CD14-positive monocyte (primary cell): ENCODE measurements around the gene TFDP2. TPM values are rescaled to one million over a fixed set of nuclear protein-coding genes. Genes with fewer than 3 reads are reported as not detected.
A peak's percentile ranks its signal among the peaks of the same experiment; 100 is the strongest.

Experiments used
- DNase-seq, 3 donors: peaks; one replicate each; pipeline ENCODE4 v3.0.0-alpha.2; 2011 to 2022
- H2AFZ ChIP-seq: 2 replicates; pipeline ENCODE4 v1.6.0; 2012; ENCODE audit warnings: mild to moderate bottlenecking, low read depth, low read length, inconsistent platforms; ENCODE audit not compliant: insufficient read depth, poor library complexity, severe bottlenecking
- H3K27ac ChIP-seq, 2 donors: 1 replicate in 1 of 2; 2 replicates in 1 of 2; pipeline ENCODE4 v1.5.1; 2012 to 2013; ENCODE audit warnings: low read length in 2 of 2, control low read depth in 1 of 2, inconsistent platforms in 1 of 2, low read depth in 1 of 2, mild to moderate bottlenecking in 1 of 2
- H3K27me3 ChIP-seq, 2 donors: one replicate each; pipeline versions ENCODE4 v1.6.0 to v1.6.1; 2011 to 2013; ENCODE audit warnings: low read length in 2 of 2; ENCODE audit not compliant: control insufficient read depth in 2 of 2, insufficient read depth in 2 of 2
- H3K36me3 ChIP-seq, 2 donors: replicated peaks in 1 of 2; 1 replicate in 1 of 2; 2 replicates in 1 of 2; pipeline versions ENCODE4 v1.5.1 to v1.6.1; 2012 to 2013; ENCODE audit warnings: low read length in 2 of 2, control low read depth in 1 of 2, inconsistent platforms in 1 of 2, mild to moderate bottlenecking in 1 of 2; ENCODE audit not compliant: insufficient read depth in 2 of 2, control insufficient read depth in 1 of 2
- H3K4me1 ChIP-seq, 2 donors: 1 replicate in 1 of 2; 2 replicates in 1 of 2; pipeline versions ENCODE4 v1.5.1 to v1.6.1; 2012 to 2013; ENCODE audit warnings: low read length in 2 of 2, control low read depth in 1 of 2, inconsistent platforms in 1 of 2, mild to moderate bottlenecking in 1 of 2, moderate library complexity in 1 of 2; ENCODE audit not compliant: insufficient read depth in 2 of 2, control insufficient read depth in 1 of 2
- H3K4me2 ChIP-seq: replicated peaks from 2 replicates; pipeline ENCODE3; 2012; ENCODE audit warnings: low read length, moderate library complexity, mild to moderate bottlenecking; ENCODE audit not compliant: poor library complexity, severe bottlenecking; ENCODE audit errors: extremely low read depth
- H3K4me3 ChIP-seq, 3 experiments: fragments of 200-600 bp in 1 of 3; sonication (generic) in 1 of 3; replicated peaks in 1 of 3; 1 replicate in 2 of 3; 2 replicates in 1 of 3; pipeline ENCODE4 v1.5.1; 2011 to 2013; ENCODE audit warnings: low read length in 3 of 3, mild to moderate bottlenecking in 3 of 3, control low read depth in 2 of 3, low read depth in 2 of 3, inconsistent platforms in 1 of 3, moderate library complexity in 1 of 3
- H3K79me2 ChIP-seq: 2 replicates; pipeline ENCODE4 v1.6.0; 2012; ENCODE audit warnings: mild to moderate bottlenecking, control low read depth, inconsistent platforms, low read length, moderate library complexity; ENCODE audit not compliant: insufficient read depth
- H3K9ac ChIP-seq: 2 replicates; pipeline ENCODE4 v1.6.0; 2017; ENCODE audit warnings: low read length, mild to moderate bottlenecking; ENCODE audit not compliant: insufficient read depth, poor library complexity, severe bottlenecking
- H3K9me3 ChIP-seq, 2 donors: replicated peaks in 1 of 2; 1 replicate in 1 of 2; 2 replicates in 1 of 2; pipeline versions ENCODE4 v1.5.1 to v1.6.1; 2012 to 2013; ENCODE audit warnings: low read length in 2 of 2, control low read depth in 1 of 2; ENCODE audit not compliant: control insufficient read depth in 1 of 2, insufficient read depth in 1 of 2
- H4K20me1 ChIP-seq: 2 replicates; pipeline ENCODE4 v1.6.0; 2012; ENCODE audit warnings: mild to moderate bottlenecking, low read length, control low read depth, moderate library complexity; ENCODE audit not compliant: insufficient read depth
- H3K27ac Mint-ChIP-seq, 7 donors: one replicate each; pipeline ENCODE4 v1.8.0; 2020; ENCODE audit warnings: mild to moderate bottlenecking in 7 of 7, mixed read lengths in 7 of 7, moderate library complexity in 6 of 7, inconsistent platforms in 2 of 7
- H3K27me3 Mint-ChIP-seq, 3 donors: one replicate each; pipeline ENCODE4 v1.8.0; 2021 to 2022; ENCODE audit warnings: low read depth in 3 of 3, mild to moderate bottlenecking in 3 of 3, mixed read lengths in 3 of 3, moderate library complexity in 3 of 3, inconsistent platforms in 1 of 3
- H3K36me3 Mint-ChIP-seq, 2 donors: one replicate each; pipeline ENCODE4 v1.8.0; 2020; ENCODE audit warnings: mixed read lengths in 2 of 2, inconsistent platforms in 1 of 2, mild to moderate bottlenecking in 1 of 2
- H3K4me1 Mint-ChIP-seq: one replicate; pipeline ENCODE4 v1.8.0; 2020; ENCODE audit warnings: mild to moderate bottlenecking, mixed read lengths
- H3K4me3 Mint-ChIP-seq, 2 donors: one replicate each; pipeline ENCODE4 v1.8.0; 2020; ENCODE audit warnings: mild to moderate bottlenecking in 2 of 2, mixed read lengths in 2 of 2, moderate library complexity in 1 of 2
- H3K9me3 Mint-ChIP-seq, 7 donors: one replicate each; pipeline ENCODE4 v1.8.0; 2020 to 2022; ENCODE audit warnings: mixed read lengths in 7 of 7, mild to moderate bottlenecking in 6 of 7, moderate library complexity in 6 of 7, inconsistent platforms in 2 of 7
- WGBS: methylation state at CpG from one replicate; pipeline ENCODE4 v1.1.5; 2013; ENCODE audit warnings: missing lambda C conversion rate; ENCODE audit not compliant: insufficient coverage; 5-methylcytosine and 5-hydroxymethylcytosine counted together
- intact Hi-C, 2 donors: fragments of 100-400 bp; cut with micrococcal nuclease; formaldehyde crosslinking; loops; one replicate each; pipeline versions ENCODE4 v1.15.0 to v1.15.1; 2023
- polyA plus RNA-seq, 3 donors: library from polyadenylated mRNA; depleted of rRNA in 1 of 3; unstranded in 2 of 3; stranded (reverse) in 1 of 3; fragments of 300-500 nt in 2 of 3; fragments of >200 nt in 1 of 3; fragmentation: Illumina TruSeq in 2 of 3; gene quantifications; 1 replicate in 2 of 3; 2 replicates in 1 of 3; pipeline ENCODE4 v1.2.3, GENCODE V29; 2012 to 2021
- TF ChIP-seq, protein P1 (sequence below): fragments of 200-600 bp; IDR thresholded peaks from one replicate; pipeline ENCODE4 v1.8.0; 2022; ENCODE audit warnings: antibody characterized with exemption, mild to moderate bottlenecking

The TFDP2 gene
- polyA plus RNA-seq, 3 donors: 1.1 to 3.5 (median 1.7) TPM

DNA sequence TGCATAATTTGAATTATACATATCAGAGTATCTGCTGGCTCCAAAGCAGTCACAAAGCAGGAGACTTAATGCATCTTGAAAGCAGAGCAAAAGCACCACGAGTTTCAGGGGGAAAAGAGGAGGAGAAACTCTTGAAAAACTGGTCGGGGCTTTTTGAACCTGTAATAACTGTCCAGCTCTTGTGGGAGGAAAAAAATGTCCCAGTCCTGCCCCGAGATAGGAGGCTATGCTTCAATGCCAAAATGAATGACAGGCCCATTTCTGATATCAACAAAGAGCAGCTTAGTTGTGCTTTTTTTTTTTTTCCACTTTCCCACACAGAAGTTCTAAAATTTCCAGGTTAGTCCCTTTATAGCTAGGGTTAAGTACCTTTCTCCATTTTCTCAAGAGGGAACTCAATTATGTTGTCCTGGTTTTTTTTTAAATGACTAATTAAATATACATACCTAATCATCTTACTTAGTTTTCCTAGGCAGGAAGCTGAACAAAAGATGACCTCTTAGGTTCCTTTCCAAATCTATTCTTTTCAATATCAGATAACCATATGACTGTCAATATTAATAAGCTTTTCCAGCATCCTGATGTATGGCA, 120.2 kb downstream of the TFDP2 start:
- Mint-ChIP-seq H3K27me3 (peaks cover 0 to 1% (median 0%) of the 10 kb centered on the region in 3 donors), H3K4me1 (peaks cover 31% of the 10 kb centered on the region), H3K36me3 (no peaks in the 10 kb centered on the region), H3K4me3 (no peak overlapping the region), H3K27ac (no peak overlapping the region), H3K9me3 (no peaks in the 10 kb centered on the region)
- Histone ChIP-seq H2AFZ (no peak overlapping the region), H3K79me2 (peaks cover 13% of the 10 kb centered on the region), H3K27me3 (no peaks in the 10 kb centered on the region), H3K4me2 (no peak overlapping the region), H3K4me1 (peaks cover 5 to 25% of the 10 kb centered on the region in 2 donors), H3K27ac (no peak overlapping the region), H4K20me1 (no peaks in the 10 kb centered on the region), H3K36me3 (no peaks in the 10 kb centered on the region), H3K9me3 (no peaks in the 10 kb centered on the region), H3K4me3 (no peak overlapping the region), H3K9ac (no peak overlapping the region)
- whole genome bisulfite sequencing: 70% methylated on average over 2 of the region's 3 CpGs
- intact Hi-C loops: no loop called here
- TF ChIP-seq, protein P1, sequence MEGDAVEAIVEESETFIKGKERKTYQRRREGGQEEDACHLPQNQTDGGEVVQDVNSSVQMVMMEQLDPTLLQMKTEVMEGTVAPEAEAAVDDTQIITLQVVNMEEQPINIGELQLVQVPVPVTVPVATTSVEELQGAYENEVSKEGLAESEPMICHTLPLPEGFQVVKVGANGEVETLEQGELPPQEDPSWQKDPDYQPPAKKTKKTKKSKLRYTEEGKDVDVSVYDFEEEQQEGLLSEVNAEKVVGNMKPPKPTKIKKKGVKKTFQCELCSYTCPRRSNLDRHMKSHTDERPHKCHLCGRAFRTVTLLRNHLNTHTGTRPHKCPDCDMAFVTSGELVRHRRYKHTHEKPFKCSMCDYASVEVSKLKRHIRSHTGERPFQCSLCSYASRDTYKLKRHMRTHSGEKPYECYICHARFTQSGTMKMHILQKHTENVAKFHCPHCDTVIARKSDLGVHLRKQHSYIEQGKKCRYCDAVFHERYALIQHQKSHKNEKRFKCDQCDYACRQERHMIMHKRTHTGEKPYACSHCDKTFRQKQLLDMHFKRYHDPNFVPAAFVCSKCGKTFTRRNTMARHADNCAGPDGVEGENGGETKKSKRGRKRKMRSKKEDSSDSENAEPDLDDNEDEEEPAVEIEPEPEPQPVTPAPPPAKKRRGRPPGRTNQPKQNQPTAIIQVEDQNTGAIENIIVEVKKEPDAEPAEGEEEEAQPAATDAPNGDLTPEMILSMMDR: no peak
- no peak for DNase-seq

DNA sequence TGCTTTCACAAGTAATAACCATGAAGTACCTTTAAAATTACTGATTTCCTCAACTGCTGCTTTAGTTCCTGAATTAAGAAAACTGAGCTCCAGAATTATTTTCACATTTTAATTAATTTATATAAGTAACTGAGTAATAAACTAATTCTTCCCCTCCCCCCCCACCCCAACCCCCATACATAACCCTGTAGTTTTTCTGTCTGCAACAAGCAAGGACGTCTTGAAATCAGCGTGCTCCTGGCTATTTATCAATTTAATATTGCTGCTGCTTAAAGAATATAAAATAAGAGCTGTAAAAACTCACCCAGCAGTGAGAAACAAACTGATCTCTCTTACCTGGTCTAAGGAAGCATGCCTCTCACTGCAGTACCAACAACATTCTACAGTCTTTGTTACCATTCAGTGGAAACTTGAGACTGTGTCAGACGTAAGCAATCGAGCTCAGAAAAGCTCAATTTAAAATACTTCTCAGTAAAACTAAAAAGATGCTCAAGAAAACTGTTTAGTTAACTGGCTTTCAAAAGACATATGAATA, 121.0 kb downstream of the TFDP2 start:
- Histone ChIP-seq H3K79me2 (peaks cover 15% of the 10 kb centered on the region), H3K36me3 (no peaks in the 10 kb centered on the region), H3K4me3 (peak overlapping the region; percentile 32 to 69 (median 62)), H4K20me1 (no peaks in the 10 kb centered on the region), H3K27me3 (no peaks in the 10 kb centered on the region), H3K9me3 (no peaks in the 10 kb centered on the region), H2AFZ (peak overlapping the region; percentile 72), H3K9ac (peak overlapping the region; percentile 45), H3K4me2 (peak overlapping the region; percentile 76), H3K4me1 (peaks cover 5 to 25% of the 10 kb centered on the region in 2 donors), H3K27ac (peak overlapping the region in 1 of 2 donors; percentile 71)
- H3K4me1 Mint-ChIP-seq: peaks cover 31% of the 10 kb centered on the region
- peak overlapping the region; percentile 68 to 87 for H3K4me3 Mint-ChIP-seq
- intact Hi-C loops: no loop called here
- peaks cover 0 to 1% (median 0%) of the 10 kb centered on the region in 3 donors for H3K27me3 Mint-ChIP-seq
- TF ChIP-seq, protein P1: no peak
- peak overlapping the region in 1 of 7 donors; percentile 82 for H3K27ac Mint-ChIP-seq
- no CpG with 5 or more reads among the region's 4 CpGs for WGBS
- no peaks in the 10 kb centered on the region for H3K36me3 Mint-ChIP-seq
- H3K9me3 Mint-ChIP-seq: no peaks in the 10 kb centered on the region
- DNase-seq: peak; percentile 14 to 26 (median 19)
